Measurements from ENCODE around the gene FOXF2. TPM values are rescaled to one million over a fixed set of nuclear protein-coding genes. Genes with fewer than 3 reads are reported as not detected.

FOXF2 gene
- total and polyA plus RNA-seq, 2 of the 13 experiments (the other 11 are each of a cell fraction or from before 2014, with no cell fraction given) = not detected

DNA sequence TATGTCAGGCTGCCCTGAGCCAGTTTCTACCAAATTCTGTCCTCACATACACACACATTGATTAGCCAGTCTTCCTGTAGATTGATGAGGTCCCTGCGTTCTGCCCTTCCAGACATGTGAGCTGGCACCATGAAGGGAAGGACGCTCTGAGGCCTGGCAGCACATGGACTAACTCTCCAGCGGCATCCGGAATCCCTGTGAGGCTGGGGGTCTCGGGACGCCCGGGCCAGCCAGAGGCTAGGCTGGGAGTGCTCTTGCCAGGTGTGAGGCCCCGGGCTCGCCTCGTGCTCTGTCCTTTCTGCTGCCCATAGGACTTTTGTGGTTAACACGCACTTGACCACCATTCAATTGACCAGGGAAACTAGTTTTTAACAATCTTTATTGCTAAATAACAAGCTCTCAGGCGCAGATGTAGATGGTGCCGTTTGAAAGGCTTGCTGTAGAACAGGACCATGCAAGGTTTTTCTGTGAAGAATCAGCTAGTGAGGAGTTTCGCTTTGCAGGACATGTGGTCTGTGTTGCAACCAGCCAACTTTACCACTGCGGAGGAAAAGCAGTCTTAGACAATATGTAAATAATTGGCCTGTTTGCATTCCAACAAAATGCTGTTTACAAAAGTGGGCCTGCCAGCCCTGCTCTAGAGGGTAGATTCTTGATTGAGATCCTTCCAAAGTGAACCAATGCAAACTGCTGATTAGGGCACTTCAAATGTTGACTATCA, 29.3 kb downstream of the FOXF2 start:
- no TSS peak for BruUV-seq (replicated peaks)
- H2AFZ ChIP-seq (ENCODE audit: low read length) = no peak overlapping the region
- FAIRE-seq (peak; percentile 43), DNase-seq (ENCODE audit: low spot score) (no peak), ATAC-seq (peak; percentile 46)
- in situ Hi-C loops (cut with HindIII; ENCODE audit: extremely low pct_ligation_motif_present, low pct_unique_long_range_greater_than_20kb) (no loop called here), intact Hi-C loops (cut with micrococcal nuclease; ENCODE audit: unreplicated experiment) (no loop called here)
- WGBS (ENCODE audit: low lambda C conversion rate) = 26% methylated on average over 10 of the region's 15 CpGs
- no peak overlapping the region for H3K9ac ChIP-seq (ENCODE audit: insufficient read depth, low read depth, low read length)
- H3K27ac ChIP-seq (ENCODE audit: extremely low read length, insufficient read depth, low read length) = no peak overlapping the region
- no peaks in the 10 kb centered on the region for H4K20me1 ChIP-seq (ENCODE audit: insufficient read depth, low read length)
- ChIA-PET CTCF (ENCODE audit: low intra/inter-chr PET ratio, low total read pairs) (no interaction called here), POLR2A (no interaction called here)
- H3K27me3 ChIP-seq (ENCODE audit: control insufficient read depth in 1 of 2, insufficient read depth in 2 of 2, low read length in 2 of 2) = peaks cover 4 to 30% of the 10 kb centered on the region in 2 experiments; a peak in 4 of 5 replicates
- no peaks in the 10 kb centered on the region for H3K9me3 ChIP-seq (ENCODE audit: low read length)
- TF ChIP-seq ZNF770 (CRISPR knock-in tag; IDR thresholded peaks at IDR 0.05) (no peak), CEBPB (IDR thresholded peaks at IDR 0.05; ENCODE audit: borderline replicate concordance, low read depth, low read length) (peak; percentile 36; the same call in 1 of the 2 replicates)
- no peaks in the 10 kb centered on the region for H3K4me1 ChIP-seq (ENCODE audit: insufficient read depth, low read length)
- no peaks in the 10 kb centered on the region for H3K36me3 ChIP-seq (replicated peaks in 1 of 2; ENCODE audit: control insufficient read depth in 1 of 2, insufficient read depth in 2 of 2, low read length in 2 of 2)
- H3K4me2 ChIP-seq (ENCODE audit: low read depth, low read length) = no peak overlapping the region
- no peaks in the 10 kb centered on the region for H3K79me2 ChIP-seq (ENCODE audit: insufficient read depth, low read length)
- no peak overlapping the region for H3K4me3 ChIP-seq (replicated peaks in 1 of 3; ENCODE audit: insufficient read depth in 1 of 3, low read depth in 2 of 3, low read length in 3 of 3)

DNA sequence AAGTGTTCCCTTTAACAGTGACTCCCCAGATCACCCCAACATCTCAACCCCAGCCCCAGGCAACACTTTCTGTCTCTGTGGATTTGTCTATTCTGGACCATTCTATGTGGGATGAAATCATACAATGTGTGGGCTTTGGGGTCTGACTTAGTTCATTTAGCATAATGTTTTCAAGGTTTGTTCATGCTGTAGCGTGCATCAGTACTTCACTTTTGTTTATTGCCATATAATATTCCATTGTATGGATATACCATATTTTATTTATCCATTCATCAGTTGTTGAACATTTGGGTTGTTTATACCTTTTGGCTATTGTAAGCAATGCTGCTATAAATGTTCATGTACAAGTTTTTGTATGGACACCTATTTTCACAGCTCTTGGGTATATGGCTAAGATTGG, 31.0 kb downstream of the FOXF2 start:
- H3K4me1 ChIP-seq (ENCODE audit: insufficient read depth, low read length) = no peaks in the 10 kb centered on the region
- H3K4me2 ChIP-seq (ENCODE audit: low read depth, low read length) = no peak overlapping the region
- H3K9me3 ChIP-seq (ENCODE audit: low read length) = no peaks in the 10 kb centered on the region
- no peak overlapping the region for H3K27ac ChIP-seq (ENCODE audit: extremely low read length, insufficient read depth, low read length)
- ChIA-PET CTCF (ENCODE audit: low intra/inter-chr PET ratio, low total read pairs) (no interaction called here), POLR2A (no interaction called here)
- FAIRE-seq (peak; percentile 50), ATAC-seq (no peak), DNase-seq (ENCODE audit: low spot score) (no peak)
- intact Hi-C loops (cut with micrococcal nuclease; ENCODE audit: unreplicated experiment) (no loop called here), in situ Hi-C loops (cut with HindIII; ENCODE audit: extremely low pct_ligation_motif_present, low pct_unique_long_range_greater_than_20kb) (no loop called here)
- no peak overlapping the region for H2AFZ ChIP-seq (ENCODE audit: low read length)
- H3K79me2 ChIP-seq (ENCODE audit: insufficient read depth, low read length) = no peaks in the 10 kb centered on the region
- H3K9ac ChIP-seq (ENCODE audit: insufficient read depth, low read depth, low read length) = no peak overlapping the region
- no TSS peak for BruUV-seq (replicated peaks)
- H4K20me1 ChIP-seq (ENCODE audit: insufficient read depth, low read length) = no peaks in the 10 kb centered on the region
- H3K4me3 ChIP-seq (replicated peaks in 1 of 3; ENCODE audit: insufficient read depth in 1 of 3, low read depth in 2 of 3, low read length in 3 of 3) = no peak overlapping the region
- 4% methylated on average over 1 of the region's 1 CpG for WGBS (ENCODE audit: low lambda C conversion rate)
- H3K36me3 ChIP-seq (replicated peaks in 1 of 2; ENCODE audit: control insufficient read depth in 1 of 2, insufficient read depth in 2 of 2, low read length in 2 of 2) = no peaks in the 10 kb centered on the region
- peaks cover 4 to 19% of the 10 kb centered on the region in 2 experiments; a peak in 2 of 5 replicates for H3K27me3 ChIP-seq (ENCODE audit: control insufficient read depth in 1 of 2, insufficient read depth in 2 of 2, low read length in 2 of 2)
- no peak for TF ChIP-seq CC2D1A (CRISPR knock-in tag; IDR thresholded peaks at IDR 0.05)
- TF ChIP-seq ZNF646 (CRISPR knock-in tag; IDR thresholded peaks at IDR 0.05) = no peak
- no peak for TF ChIP-seq RFXAP (CRISPR knock-in tag; IDR thresholded peaks at IDR 0.05; ENCODE audit: borderline replicate concordance)
- no peak for TF ChIP-seq ZNF333 (CRISPR knock-in tag; IDR thresholded peaks at IDR 0.05; ENCODE audit: borderline replicate concordance)
- no peak for TF ChIP-seq ZNF644 (CRISPR knock-in tag; IDR thresholded peaks at IDR 0.05; ENCODE audit: low read depth)
- TF ChIP-seq, protein P1, sequence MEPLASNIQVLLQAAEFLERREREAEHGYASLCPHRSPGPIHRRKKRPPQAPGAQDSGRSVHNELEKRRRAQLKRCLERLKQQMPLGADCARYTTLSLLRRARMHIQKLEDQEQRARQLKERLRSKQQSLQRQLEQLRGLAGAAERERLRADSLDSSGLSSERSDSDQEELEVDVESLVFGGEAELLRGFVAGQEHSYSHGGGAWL (CRISPR knock-in tag; IDR thresholded peaks at IDR 0.05) = no peak
- no peak for TF ChIP-seq HMG20A (CRISPR knock-in tag; IDR thresholded peaks at IDR 0.05; ENCODE audit: borderline replicate concordance)

Data from HepG2 (cell line).